DND-41 (cell line): Measurements from ENCODE around the gene ABCG1.

ENCODE experiments used
- ATAC-seq: fragments of 200-7000 bp; cut with Tn5 transposase; 3 replicates; pipeline ENCODE4 v1.9.1; 2021; ENCODE audit warnings: low read depth; ENCODE audit not compliant: insufficient read depth
- DNase-seq: peaks from one replicate; pipeline ENCODE4 v3.0.0-alpha.2; 2020
- H2AFZ ChIP-seq: 2 replicates; pipeline ENCODE4 v1.6.0; 2012; ENCODE audit warnings: low read depth, low read length
- H3K27ac ChIP-seq: 2 replicates; pipeline ENCODE4 v1.5.1; 2012; ENCODE audit warnings: low read length, inconsistent platforms
- H3K27me3 ChIP-seq: fragments of 200-600 bp; sonication (generic); 2 replicates; pipeline ENCODE4 v1.6.0; 2012; ENCODE audit warnings: low read length, mild to moderate bottlenecking, inconsistent platforms; ENCODE audit not compliant: insufficient read depth, poor library complexity
- H3K36me3 ChIP-seq: 2 replicates; pipeline ENCODE4 v1.5.1; 2012; ENCODE audit warnings: low read length, inconsistent platforms; ENCODE audit not compliant: insufficient read depth
- H3K4me1 ChIP-seq: 2 replicates; pipeline ENCODE4 v1.5.1; 2012; ENCODE audit warnings: mild to moderate bottlenecking, low read length; ENCODE audit not compliant: insufficient read depth
- H3K4me2 ChIP-seq: 2 replicates; pipeline ENCODE4 v1.6.0; 2012; ENCODE audit warnings: mild to moderate bottlenecking, moderate library complexity, low read length, inconsistent platforms; ENCODE audit not compliant: insufficient read depth
- H3K4me3 ChIP-seq, 2 experiments: fragments of 200-600 bp in 1 of 2; shearing (Covaris generic) in 1 of 2; 2 replicates each; pipeline ENCODE4 v1.5.1; 2012 to 2016; ENCODE audit warnings: inconsistent platforms in 2 of 2, low read length in 2 of 2, mild to moderate bottlenecking in 2 of 2, low read depth in 1 of 2, moderate library complexity in 1 of 2
- H3K79me2 ChIP-seq: 2 replicates; pipeline ENCODE4 v1.6.0; 2012; ENCODE audit warnings: low read length, inconsistent platforms; ENCODE audit not compliant: insufficient read depth
- H3K9ac ChIP-seq: 2 replicates; pipeline ENCODE4 v1.6.0; 2012; ENCODE audit warnings: low read depth, mild to moderate bottlenecking, inconsistent platforms, low read length, moderate library complexity
- H3K9me3 ChIP-seq: 2 replicates; pipeline ENCODE4 v1.5.1; 2012; ENCODE audit warnings: low read length, moderate library complexity, mild to moderate bottlenecking, inconsistent platforms; ENCODE audit not compliant: insufficient read depth, severe bottlenecking
- H4K20me1 ChIP-seq: 2 replicates; pipeline ENCODE4 v1.6.0; 2012; ENCODE audit warnings: low read length; ENCODE audit not compliant: insufficient read depth
- CTCF ChIP-seq: IDR thresholded peaks from 2 replicates; pipeline ENCODE4 v1.5.1; 2012; ENCODE audit warnings: borderline replicate concordance, low read length, moderate library complexity, mild to moderate bottlenecking; ENCODE audit not compliant: poor library complexity, severe bottlenecking; ENCODE audit errors: extremely low read depth
- EZH2 ChIP-seq: IDR thresholded peaks from 3 replicates; pipeline ENCODE4 v1.6.1; 2012; ENCODE audit warnings: borderline replicate concordance, low read depth, mild to moderate bottlenecking, moderate library complexity, low read length, inconsistent platforms; ENCODE audit not compliant: severe bottlenecking

ABCG1 gene

GRCh38 chr21:42336054-42336453 lies 117.1 kb downstream of the ABCG1 start:
- no peak overlapping the region for H2AFZ ChIP-seq
- H3K4me3 ChIP-seq, result no peak overlapping the region
- no peak for DNase-seq
- no peak overlapping the region for H3K27ac ChIP-seq
- H3K36me3 ChIP-seq, result no peaks in the 10 kb centered on the region
- TF ChIP-seq EZH2 (no peak), CTCF (no peak)
- H4K20me1 ChIP-seq, result no peaks in the 10 kb centered on the region
- H3K79me2 ChIP-seq, result no peaks in the 10 kb centered on the region
- H3K9me3 ChIP-seq, result peaks cover 10% of the 10 kb centered on the region
- no peaks in the 10 kb centered on the region for H3K27me3 ChIP-seq
- no peaks in the 10 kb centered on the region for H3K4me1 ChIP-seq
- H3K9ac ChIP-seq, result no peak overlapping the region
- ATAC-seq, result no peak
- no peak overlapping the region for H3K4me2 ChIP-seq

- no peak overlapping the region for H3K27ac ChIP-seq
- no peak for ATAC-seq
- H3K4me2 ChIP-seq, result no peak overlapping the region
Observed at GRCh38 chr21:42337276-42337675, 118.3 kb downstream of the ABCG1 start.

GRCh38 chr21:42337830-42338728 lies 119.1 kb downstream of the ABCG1 start:
- Histone ChIP-seq H3K4me3 (no peak overlapping the region), H3K4me1 (no peaks in the 10 kb centered on the region), H3K36me3 (no peaks in the 10 kb centered on the region), H2AFZ (no peak overlapping the region), H3K4me2 (no peak overlapping the region), H3K9me3 (no peaks in the 10 kb centered on the region), H3K27me3 (no peaks in the 10 kb centered on the region), H3K79me2 (no peaks in the 10 kb centered on the region), H3K27ac (no peak overlapping the region), H4K20me1 (no peaks in the 10 kb centered on the region), H3K9ac (no peak overlapping the region)
- ATAC-seq, result peak; percentile 87
- no peak for TF ChIP-seq EZH2
- TF ChIP-seq CTCF, result peak; percentile 86
- DNase-seq, result peak; percentile 69

More at GRCh38 chr21:42337276-42337675, 118.3 kb downstream of the ABCG1 start:
- Histone ChIP-seq H4K20me1 (no peaks in the 10 kb centered on the region), H3K4me3 (no peak overlapping the region), H3K79me2 (no peaks in the 10 kb centered on the region), H3K27me3 (no peaks in the 10 kb centered on the region), H3K9me3 (peaks cover under 1% of the 10 kb centered on the region), H3K9ac (no peak overlapping the region), H2AFZ (no peak overlapping the region), H3K36me3 (no peaks in the 10 kb centered on the region), H3K4me1 (no peaks in the 10 kb centered on the region)
- no peak for TF ChIP-seq CTCF
- no peak for DNase-seq
